Stimulated activated CD4-positive, alpha-beta T cell treated with anti-CD3 and anti-CD28 coated beads, Interleukin-2, amount 100 ng/mL, for 24 hours (primary cell): Measurements from ENCODE around the gene GLI1.
"Not testable (repeated sequence)": the region's sequence is repeated elsewhere in the genome, so short reads cannot be mapped to it uniquely, and the experiment has no call there.

Source experiments
- DNase-seq, 2 donors: peaks; one replicate each; pipeline ENCODE4 v3.0.0-alpha.2; 2020

Gene GLI1

DNA sequence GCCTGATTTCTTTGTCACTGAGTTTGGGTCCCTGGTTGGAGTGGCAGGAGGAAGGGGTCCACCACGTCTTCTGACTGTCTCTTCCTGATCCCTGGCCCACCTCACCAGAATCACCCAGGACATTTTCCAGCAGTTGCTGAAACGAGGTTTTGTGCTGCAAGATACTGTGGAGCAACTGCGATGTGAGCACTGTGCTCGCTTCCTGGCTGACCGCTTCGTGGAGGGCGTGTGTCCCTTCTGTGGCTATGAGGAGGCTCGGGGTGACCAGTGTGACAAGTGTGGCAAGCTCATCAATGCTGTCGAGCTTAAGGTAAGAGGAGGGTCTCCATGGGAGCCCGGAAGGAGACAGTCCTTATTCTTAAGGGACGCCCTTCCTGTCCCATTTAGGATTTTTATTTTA, 40.6 kb downstream of the GLI1 start:
- DNase-seq: no peak

- DNase-seq: not testable (repeated sequence)
Measured at GRCh38 chr12:57502311-57502969, 42.9 kb downstream of the GLI1 start.

GRCh38 chr12:57506541-57506940, 47.0 kb downstream of the GLI1 start:
- DNase-seq: not testable (repeated sequence)

DNA sequence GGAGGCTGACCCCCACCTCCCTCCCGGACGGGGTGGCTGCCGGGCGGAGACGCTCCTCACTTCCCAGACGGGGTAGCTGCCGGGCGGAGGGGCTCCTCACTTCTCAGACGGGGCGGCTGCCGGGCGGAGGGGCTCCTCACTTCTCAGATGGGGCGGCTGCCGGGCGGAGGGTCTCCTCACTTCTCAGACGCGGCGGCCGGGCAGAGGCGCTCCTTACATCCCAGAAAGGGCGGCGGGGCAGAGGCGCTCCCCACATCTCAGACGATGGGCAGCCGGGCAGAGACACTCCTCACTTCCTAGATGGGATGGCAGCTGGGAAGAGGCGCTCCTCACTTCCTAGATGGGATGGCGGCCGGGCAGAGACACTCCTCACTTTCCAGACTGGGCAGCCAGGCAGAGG, 48.2 kb downstream of the GLI1 start:
- DNase-seq: not testable (repeated sequence)

GRCh38 chr12:57511161-57511560, 51.6 kb downstream of the GLI1 start:
- no peak for DNase-seq

- DNase-seq: no peak
Measured at GRCh38 chr12:57511588-57512325, 52.2 kb downstream of the GLI1 start.

GRCh38 chr12:57512665-57513064, 53.1 kb downstream of the GLI1 start:
- DNase-seq: no peak

DNA sequence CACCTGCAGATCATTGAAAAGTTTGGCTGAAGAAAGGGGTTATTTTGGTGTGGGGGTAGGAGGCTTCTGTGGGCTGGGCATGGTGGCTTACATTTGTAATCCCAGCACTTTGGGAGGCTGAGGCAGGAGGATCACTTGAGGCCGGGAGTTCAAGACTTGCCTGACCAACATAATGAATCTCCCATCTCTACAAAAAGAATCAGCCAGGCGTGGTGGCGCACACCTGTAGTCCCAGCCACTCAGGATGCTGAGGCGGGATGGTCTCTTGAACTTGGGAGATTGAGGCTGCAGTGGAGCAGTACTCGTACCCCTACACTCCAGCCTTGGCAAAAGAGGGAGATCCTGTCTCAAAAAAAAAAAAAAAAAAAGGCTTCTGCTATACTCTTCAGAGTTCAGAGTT, 53.7 kb downstream of the GLI1 start:
- no peak for DNase-seq

GRCh38 chr12:57513677-57514076, 54.1 kb downstream of the GLI1 start:
- not testable (repeated sequence) for DNase-seq

DNA sequence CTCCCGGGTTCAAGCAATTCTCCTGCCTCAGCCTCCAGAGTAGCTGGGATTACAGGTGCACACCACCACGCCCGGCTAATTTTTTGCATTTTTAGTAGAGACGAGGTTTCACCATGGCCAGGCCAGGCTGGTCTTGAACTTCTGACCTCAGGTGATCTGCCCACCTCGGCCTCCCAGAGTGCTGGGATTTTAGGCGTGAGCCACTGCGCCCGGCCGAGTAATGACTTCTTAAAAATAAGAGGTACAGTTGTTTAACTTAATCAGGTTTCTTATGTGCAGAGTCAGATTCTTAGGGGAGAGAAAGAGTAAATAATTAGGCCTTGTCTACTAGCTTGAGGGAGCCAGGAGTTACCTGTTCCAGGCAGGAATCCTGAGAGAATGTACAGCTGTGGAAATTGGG, 54.7 kb downstream of the GLI1 start:
- DNase-seq: not testable (repeated sequence)

DNA sequence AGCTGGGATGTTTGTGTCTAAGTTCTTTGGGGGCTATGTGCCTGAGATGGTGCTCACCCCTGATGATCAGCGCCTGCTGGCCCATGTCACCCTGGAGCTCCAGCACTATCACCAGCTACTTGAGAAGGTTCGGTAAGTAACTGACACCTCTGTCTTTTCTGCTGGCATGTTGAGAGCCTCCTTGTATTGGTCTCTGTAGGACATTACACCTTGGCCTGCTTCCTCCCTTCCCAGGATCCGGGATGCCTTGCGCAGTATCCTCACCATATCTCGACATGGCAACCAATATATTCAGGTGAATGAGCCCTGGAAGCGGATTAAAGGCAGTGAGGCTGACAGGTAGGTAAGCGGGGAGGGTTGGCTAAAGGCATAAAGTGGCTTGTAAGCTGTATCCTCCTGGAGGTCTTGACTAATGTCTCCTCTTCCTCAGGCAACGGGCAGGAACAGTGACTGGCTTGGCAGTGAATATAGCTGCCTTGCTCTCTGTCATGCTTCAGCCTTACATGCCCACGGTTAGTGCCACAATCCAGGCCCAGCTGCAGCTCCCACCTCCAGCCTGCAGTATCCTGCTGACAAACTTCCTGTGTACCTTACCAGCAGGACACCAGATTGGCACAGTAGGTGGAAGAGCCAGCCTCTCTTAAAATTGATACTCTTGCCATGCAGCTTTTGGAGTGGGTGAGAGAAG, 55.3 kb downstream of the GLI1 start:
- DNase-seq: no peak

DNA sequence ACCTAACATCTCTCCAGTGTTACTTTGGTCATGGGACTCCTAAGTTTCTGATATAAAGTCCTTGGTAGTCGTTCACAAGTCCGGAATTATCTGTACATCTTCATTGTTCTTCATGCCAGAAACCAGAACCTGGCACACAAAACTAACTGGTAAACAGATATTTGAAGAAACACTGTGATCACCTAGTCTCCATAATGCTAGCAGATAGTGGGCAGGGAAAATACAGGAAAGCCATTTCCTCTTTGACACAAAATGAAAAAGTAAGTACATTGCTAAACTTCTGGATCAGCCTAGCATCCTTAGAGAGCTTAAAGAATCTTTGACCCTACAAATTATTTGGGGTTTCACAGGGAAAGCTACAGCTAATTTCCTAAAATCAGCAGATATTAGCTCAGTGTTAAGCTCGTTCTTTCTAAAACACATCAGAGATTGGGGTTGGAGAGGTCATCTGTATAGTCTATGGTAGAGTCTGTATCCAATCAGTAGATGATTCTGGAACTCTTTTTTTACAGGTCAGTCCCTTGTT, 55.9 kb downstream of the GLI1 start:
- DNase-seq: no peak

DNA sequence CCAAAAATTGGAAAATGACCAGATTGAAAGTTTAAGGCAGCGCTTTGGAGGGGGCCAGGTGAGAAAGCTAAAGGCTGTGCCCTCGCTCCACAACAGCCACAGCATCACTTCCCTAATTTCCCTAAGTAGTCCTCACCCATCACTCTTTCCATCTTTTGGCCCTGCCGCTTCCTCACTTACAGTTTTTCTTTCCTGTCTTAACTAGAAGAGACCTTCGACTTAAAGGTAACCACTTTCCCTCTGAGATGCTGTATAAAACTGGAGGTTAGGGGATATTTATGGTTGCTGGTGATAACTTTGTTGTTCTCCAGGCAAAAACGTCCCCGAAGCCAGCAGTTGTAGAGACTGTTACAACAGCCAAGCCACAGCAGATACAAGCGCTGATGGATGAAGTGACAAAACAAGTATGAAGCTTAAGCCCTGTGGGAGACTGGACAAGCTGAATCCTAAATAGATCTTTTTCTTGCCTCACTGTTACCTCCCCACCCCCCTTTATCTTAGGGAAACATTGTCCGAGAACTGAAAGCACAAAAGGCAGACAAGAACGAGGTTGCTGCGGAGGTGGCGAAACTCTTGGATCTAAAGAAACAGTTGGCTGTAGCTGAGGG, 56.5 kb downstream of the GLI1 start:
- no peak for DNase-seq

GRCh38 chr12:57516617-57517153, 57.1 kb downstream of the GLI1 start:
- no peak for DNase-seq

- DNase-seq: no peak
Measured at GRCh38 chr12:57517187-57517586, 57.6 kb downstream of the GLI1 start.

GRCh38 chr12:57517718-57518117, 58.1 kb downstream of the GLI1 start:
- not testable (repeated sequence) for DNase-seq

- DNase-seq: no peak
Measured at GRCh38 chr12:57518176-57518919, 58.8 kb downstream of the GLI1 start.

GRCh38 chr12:57518920-57519795, 59.6 kb downstream of the GLI1 start:
- peak; percentile 20 to 28 for DNase-seq

DNA sequence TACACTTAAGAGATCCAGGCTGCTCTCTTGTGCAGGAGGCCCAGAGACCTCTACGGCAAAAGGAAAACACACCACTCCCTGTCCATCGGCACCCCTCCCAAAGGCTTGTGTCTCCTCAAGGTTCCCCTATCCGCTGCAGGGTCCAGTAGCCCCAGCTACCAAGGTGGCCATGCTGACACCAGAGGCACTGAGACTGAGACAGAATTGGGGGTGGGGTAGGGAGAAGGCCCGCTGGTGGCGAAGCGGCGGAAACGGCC, 60.1 kb downstream of the GLI1 start:
- peak; percentile 36 to 42 for DNase-seq

GRCh38 chr12:57520053-57520818, 60.7 kb downstream of the GLI1 start, which contains the start of gene DDIT3:
Gene DDIT3 (minus strand): TSS chr12:57520514. CDS start chr12:57517406, 3,108 bp downstream.
- DNase-seq: peak; percentile 99 to 100
